ENCODE results near the gene METTL2B.
"Not testable (repeated sequence)": the region's sequence is repeated elsewhere in the genome, so short reads cannot be mapped to it uniquely, and the experiment has no call there.

The METTL2B gene

GRCh38 chr7:128529191-128529590 lies 52.6 kb downstream of the METTL2B start:
- not testable (repeated sequence) for DNase-seq

GRCh38 chr7:128530121-128530854 lies 53.7 kb downstream of the METTL2B start:
- DNase-seq, result peak; percentile 25 to 58 (median 34)

GRCh38 chr7:128530855-128531104 lies 54.2 kb downstream of the METTL2B start:
- DNase-seq, result peak in 1 of 5 donors; percentile 18

GRCh38 chr7:128531105-128531954 lies 54.8 kb downstream of the METTL2B start:
- DNase-seq, result peak; percentile 47 to 76 (median 72)

- peak in 3 of 5 donors; percentile 4 to 28 (median 19) for DNase-seq
Observed at GRCh38 chr7:128531955-128532478, 55.5 kb downstream of the METTL2B start.

GRCh38 chr7:128532956-128533355 lies 56.4 kb downstream of the METTL2B start:
- not testable (repeated sequence) for DNase-seq

GRCh38 chr7:128537410-128537809 lies 60.9 kb downstream of the METTL2B start:
- peak in 2 of 5 donors; percentile 8 to 12 for DNase-seq

- not testable (repeated sequence) for DNase-seq
Observed at GRCh38 chr7:128542530-128542929, 66.0 kb downstream of the METTL2B start.

GRCh38 chr7:128543300-128543699 lies 66.8 kb downstream of the METTL2B start:
- DNase-seq, result not testable (repeated sequence)

- DNase-seq, result not testable (repeated sequence)
Observed at GRCh38 chr7:128546319-128546851, 69.8 kb downstream of the METTL2B start.

- DNase-seq, result no peak
Observed at GRCh38 chr7:128550920-128551319, 74.4 kb downstream of the METTL2B start.

- not testable (repeated sequence) for DNase-seq
Observed at GRCh38 chr7:128554394-128554793, 77.8 kb downstream of the METTL2B start.

All from T-helper 1 cell (primary cell).